ENCODE data around the gene PWWP2B. TPM values are rescaled to one million over a fixed set of nuclear protein-coding genes. Genes with fewer than 3 reads are reported as not detected.
"Not testable (repeated sequence)": the region's sequence is repeated elsewhere in the genome, so short reads cannot be mapped to it uniquely, and the experiment has no call there.

The PWWP2B gene
- total RNA-seq, 4 donors from 2014 or later, result 28.3 to 33.1 (median 28.9) TPM

DNA sequence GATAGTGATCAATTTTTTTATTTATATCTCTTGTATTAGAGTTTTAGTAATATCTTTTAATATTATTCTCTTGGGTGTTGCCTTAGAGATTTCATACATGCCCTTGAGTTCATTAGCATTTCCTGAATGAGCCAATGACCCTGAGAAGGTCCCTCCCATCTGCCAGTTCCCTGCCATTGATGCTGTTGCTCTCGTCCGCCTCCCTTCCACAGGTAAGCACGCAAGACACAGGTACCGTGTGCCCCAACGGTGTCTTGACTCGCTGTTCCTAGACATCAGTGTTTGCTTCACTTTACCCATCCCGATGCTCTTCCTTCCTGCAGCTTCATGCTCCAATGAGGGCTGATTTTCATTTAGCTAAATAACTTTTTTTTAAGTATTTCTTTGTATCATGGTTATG lies 19.7 kb upstream of the PWWP2B start:
- intact Hi-C loops (cut with DNase I; ENCODE audit: low total_unique reads), result loop anchor here (10.0 kb wide), 1 partner anchor 267 kb away; no protein-coding TSS in a partner anchor
- peak in 1 of 2 donors; percentile 7 for DNase-seq (ENCODE audit: low spot score in 2 of 2)
- 95% methylated on average over 7 of the region's 7 CpGs for WGBS, 2 donors
- no peak for TF ChIP-seq POLR2A (IDR thresholded peaks at IDR 0.05)
- TF ChIP-seq, protein P1, sequence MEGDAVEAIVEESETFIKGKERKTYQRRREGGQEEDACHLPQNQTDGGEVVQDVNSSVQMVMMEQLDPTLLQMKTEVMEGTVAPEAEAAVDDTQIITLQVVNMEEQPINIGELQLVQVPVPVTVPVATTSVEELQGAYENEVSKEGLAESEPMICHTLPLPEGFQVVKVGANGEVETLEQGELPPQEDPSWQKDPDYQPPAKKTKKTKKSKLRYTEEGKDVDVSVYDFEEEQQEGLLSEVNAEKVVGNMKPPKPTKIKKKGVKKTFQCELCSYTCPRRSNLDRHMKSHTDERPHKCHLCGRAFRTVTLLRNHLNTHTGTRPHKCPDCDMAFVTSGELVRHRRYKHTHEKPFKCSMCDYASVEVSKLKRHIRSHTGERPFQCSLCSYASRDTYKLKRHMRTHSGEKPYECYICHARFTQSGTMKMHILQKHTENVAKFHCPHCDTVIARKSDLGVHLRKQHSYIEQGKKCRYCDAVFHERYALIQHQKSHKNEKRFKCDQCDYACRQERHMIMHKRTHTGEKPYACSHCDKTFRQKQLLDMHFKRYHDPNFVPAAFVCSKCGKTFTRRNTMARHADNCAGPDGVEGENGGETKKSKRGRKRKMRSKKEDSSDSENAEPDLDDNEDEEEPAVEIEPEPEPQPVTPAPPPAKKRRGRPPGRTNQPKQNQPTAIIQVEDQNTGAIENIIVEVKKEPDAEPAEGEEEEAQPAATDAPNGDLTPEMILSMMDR (IDR thresholded peaks at IDR 0.05), result no peak
- H3K4me3 ChIP-seq (ENCODE audit: low read depth, poor library complexity, severe bottlenecking), result no peak overlapping the region

DNA sequence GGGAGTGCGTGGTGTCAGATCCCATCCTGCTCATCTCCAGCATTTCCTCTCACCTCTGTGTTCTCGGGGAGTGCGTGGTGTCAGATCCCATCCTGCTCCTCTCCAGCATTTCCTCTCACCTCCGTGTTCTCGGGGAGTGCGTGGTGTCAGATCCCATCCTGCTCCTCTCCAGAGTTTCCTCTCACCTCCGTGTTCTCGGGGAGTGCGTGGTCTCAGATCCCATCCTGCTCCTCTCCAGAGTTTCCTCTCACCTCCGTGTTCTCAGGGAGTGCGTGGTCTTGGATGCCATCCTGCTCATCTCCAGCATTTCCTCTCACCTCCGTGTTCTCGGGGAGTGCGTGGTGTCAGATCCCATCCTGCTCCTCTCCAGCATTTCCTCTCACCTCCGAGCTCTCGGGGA lies 18.0 kb upstream of the PWWP2B start:
- intact Hi-C loops (cut with DNase I; ENCODE audit: low total_unique reads), result loop anchor here (10.0 kb wide), 1 partner anchor 266 kb away; no protein-coding TSS in a partner anchor
- DNase-seq (ENCODE audit: low spot score in 2 of 2), result peak in 1 of 2 donors; percentile 23
- H3K4me3 ChIP-seq (ENCODE audit: low read depth, poor library complexity, severe bottlenecking), result not testable (repeated sequence)
- WGBS, 2 donors, result 91 to 93% methylated on average over 15 to 16 of the region's 16 CpGs

DNA sequence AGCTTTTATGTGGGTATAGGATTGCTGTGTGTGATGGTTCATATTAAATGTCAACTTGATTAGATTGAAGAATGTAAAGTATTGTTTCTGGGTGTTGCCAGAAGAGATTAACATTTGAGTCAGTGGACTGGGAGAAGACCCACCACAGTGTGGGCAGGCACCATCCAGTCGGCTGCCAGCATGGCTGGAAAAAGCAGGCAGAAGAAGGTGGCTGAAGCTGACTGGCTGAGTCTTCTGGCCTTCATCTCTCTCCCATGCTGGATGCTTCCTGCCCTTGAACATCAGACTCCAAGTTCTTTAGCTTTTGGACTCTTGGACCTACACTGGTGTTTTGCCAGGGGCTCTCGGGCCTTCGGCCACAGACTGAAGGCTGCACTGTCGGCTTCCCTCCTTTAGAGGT lies 16.0 kb upstream of the PWWP2B start:
- H3K4me3 ChIP-seq (ENCODE audit: low read depth, poor library complexity, severe bottlenecking); intact Hi-C loops (cut with DNase I; ENCODE audit: low total_unique reads): not testable (repeated sequence)
- peak in 1 of 2 donors; percentile 49 for DNase-seq (ENCODE audit: low spot score in 2 of 2)
- 85 to 93% methylated on average over 4 of the region's 4 CpGs for WGBS, 2 donors

DNA sequence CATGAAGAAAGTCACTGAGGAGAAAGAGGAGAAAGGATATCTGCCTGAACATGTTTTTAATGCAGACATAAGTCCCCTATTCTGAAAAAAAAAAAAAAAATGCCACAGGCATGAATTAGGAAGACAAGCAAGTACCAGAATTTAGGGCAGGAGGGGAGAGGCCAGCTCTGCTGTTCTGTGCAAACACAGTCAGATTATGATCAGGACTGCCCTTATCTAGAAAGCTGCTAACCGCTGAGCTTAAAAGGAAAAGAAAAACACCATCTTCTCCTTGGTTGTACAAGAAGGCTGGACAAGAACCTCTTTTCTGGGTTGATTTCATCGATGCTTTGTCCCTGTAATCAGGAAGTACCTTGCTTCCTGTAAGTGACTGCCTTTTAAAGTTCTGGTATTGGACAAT lies 15.3 kb upstream of the PWWP2B start:
- no peak for TF ChIP-seq POLR2A (IDR thresholded peaks at IDR 0.05)
- TF ChIP-seq, protein P1 (IDR thresholded peaks at IDR 0.05), result no peak
- 68 to 82% methylated on average over 2 of the region's 2 CpGs for WGBS, 2 donors
- no peak overlapping the region for H3K4me3 ChIP-seq (ENCODE audit: low read depth, poor library complexity, severe bottlenecking)
- intact Hi-C loops (cut with DNase I; ENCODE audit: low total_unique reads), result no loop called here
- peak in 1 of 2 donors; percentile 10 for DNase-seq (ENCODE audit: low spot score in 2 of 2)

DNA sequence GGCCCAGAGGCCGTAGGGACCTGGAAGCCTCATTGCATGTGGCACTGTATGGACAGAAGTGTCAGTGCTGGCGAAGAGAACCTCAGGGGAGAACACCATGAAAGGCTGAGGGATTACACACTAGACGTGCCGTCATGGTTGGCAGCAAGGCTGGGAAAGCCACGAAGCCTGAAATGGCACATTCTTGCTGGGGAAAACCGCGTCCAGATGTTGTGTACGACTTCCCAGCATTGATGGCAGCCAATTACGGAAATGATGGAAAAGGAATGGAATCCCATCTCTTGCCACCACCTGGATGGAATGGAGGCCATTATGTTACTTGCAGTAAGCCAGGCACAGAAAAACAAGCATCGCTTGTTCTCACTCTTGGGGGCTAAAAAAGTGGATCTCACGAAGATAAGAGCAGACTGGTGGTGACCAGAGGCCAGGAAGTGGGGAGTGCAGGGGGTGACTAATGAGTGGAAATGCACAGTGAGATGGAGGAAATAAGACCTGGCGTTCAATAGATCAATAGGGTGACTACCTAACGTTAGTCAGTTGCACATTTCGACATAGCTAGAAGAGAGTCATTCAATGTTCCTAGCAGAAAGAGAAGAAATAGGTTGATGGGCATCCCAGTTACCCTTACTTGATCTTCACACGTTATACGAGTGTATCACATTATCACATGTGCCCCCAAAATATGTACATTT lies 14.6 kb upstream of the PWWP2B start:
- intact Hi-C loops (cut with DNase I; ENCODE audit: low total_unique reads), result no loop called here
- 66 to 72% methylated on average over 16 of the region's 16 CpGs for WGBS, 2 donors
- no peak for TF ChIP-seq POLR2A (IDR thresholded peaks at IDR 0.05)
- TF ChIP-seq, protein P1 (IDR thresholded peaks at IDR 0.05), result no peak
- H3K4me3 ChIP-seq (ENCODE audit: low read depth, poor library complexity, severe bottlenecking), result no peak overlapping the region
- peak in 1 of 2 donors; percentile 53 for DNase-seq (ENCODE audit: low spot score in 2 of 2)

DNA sequence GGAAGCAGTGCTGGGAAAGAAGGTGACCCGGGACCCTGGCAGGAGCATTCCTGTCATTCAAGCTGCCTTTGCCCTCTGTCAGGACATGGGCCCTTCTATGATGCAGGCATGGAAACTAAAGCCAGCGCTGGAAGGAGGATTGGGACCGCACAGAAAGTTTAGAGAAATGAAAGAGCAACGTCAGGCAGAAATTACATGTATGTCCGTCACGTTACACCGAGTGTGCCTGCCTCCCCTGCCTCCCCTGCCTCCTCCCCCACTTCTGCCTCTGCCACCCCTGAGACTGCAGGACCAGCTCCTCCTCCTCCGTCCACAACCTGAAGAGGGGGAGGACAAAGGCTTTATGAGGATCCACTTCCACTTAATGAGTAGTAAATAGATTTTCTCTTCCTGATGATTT lies 13.9 kb upstream of the PWWP2B start:
- DNase-seq (ENCODE audit: low spot score in 2 of 2), result peak in 1 of 2 donors; percentile 58
- H3K4me3 ChIP-seq (ENCODE audit: low read depth, poor library complexity, severe bottlenecking), result no peak overlapping the region
- 77 to 83% methylated on average over 8 of the region's 8 CpGs for WGBS, 2 donors
- intact Hi-C loops (cut with DNase I; ENCODE audit: low total_unique reads), result no loop called here
- TF ChIP-seq POLR2A (IDR thresholded peaks at IDR 0.05), result no peak
- TF ChIP-seq, protein P1 (IDR thresholded peaks at IDR 0.05), result no peak

DNA sequence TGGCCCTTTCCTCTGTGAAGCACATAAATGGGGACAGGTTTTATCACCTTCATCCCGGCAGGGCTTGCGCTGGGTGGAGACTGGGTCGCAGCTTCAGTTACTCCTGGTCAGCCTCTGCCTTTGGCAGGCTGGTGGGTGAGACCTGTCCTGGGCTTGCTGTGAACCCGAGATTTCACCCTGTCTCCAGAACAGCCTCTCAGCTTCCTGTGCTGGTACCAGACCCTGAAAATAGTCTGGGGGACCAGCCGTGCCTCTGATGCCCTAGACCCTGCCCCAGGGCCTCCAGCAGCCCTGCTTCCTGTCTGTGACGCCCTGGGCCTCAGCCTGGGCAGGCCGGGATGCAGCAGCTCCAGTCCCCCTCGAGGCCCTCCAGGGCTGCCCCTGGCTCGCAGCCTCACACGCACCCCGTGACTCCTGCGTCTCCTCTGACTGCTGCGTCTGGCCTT lies 13.2 kb upstream of the PWWP2B start:
- 68 to 78% methylated on average over 13 of the region's 13 CpGs for WGBS, 2 donors
- TF ChIP-seq, protein P1 (IDR thresholded peaks at IDR 0.05), result no peak
- TF ChIP-seq POLR2A (IDR thresholded peaks at IDR 0.05), result no peak
- H3K4me3 ChIP-seq (ENCODE audit: low read depth, poor library complexity, severe bottlenecking), result no peak overlapping the region
- DNase-seq (ENCODE audit: low spot score in 2 of 2), result peak in 1 of 2 donors; percentile 83
- intact Hi-C loops (cut with DNase I; ENCODE audit: low total_unique reads), result no loop called here
